Measurements from ENCODE around the gene BNC2.

GRCh38 chr9:16484744-16485143, 385.7 kb downstream of the BNC2 start:
- TF ChIP-seq CTCF (IDR thresholded peaks at IDR 0.05) (no peak), POLR2A (IDR thresholded peaks at IDR 0.05) (no peak)

Measured in Peyer's patch (tissue), 4 donors.